Immature natural killer cell (primary cell): ENCODE results near the gene ARHGAP31. TPM values are rescaled to one million over a fixed set of nuclear protein-coding genes. Genes with fewer than 3 reads are reported as not detected.
A peak's percentile ranks its signal among the peaks of the same experiment; 100 is the strongest.
"Not testable (repeated sequence)": the region's sequence is repeated elsewhere in the genome, so short reads cannot be mapped to it uniquely, and the experiment has no call there.

ENCODE experiments used
- DNase-seq, 3 donors: peaks; one replicate each; pipeline ENCODE4 v3.0.0; 2022; ENCODE audit warnings: mixed read lengths in 1 of 3
- H3K27ac Mint-ChIP-seq, 6 donors: one replicate each; pipeline ENCODE4 v1.8.0; 2020; ENCODE audit warnings: mixed read lengths in 6 of 6, mild to moderate bottlenecking in 5 of 6, inconsistent platforms in 4 of 6, moderate library complexity in 3 of 6
- H3K27me3 Mint-ChIP-seq, 3 donors: one replicate each; pipeline ENCODE4 v1.8.0; 2020 to 2021; ENCODE audit warnings: low read depth in 3 of 3, mild to moderate bottlenecking in 3 of 3, mixed read lengths in 3 of 3, moderate library complexity in 3 of 3, inconsistent platforms in 1 of 3
- H3K36me3 Mint-ChIP-seq, 3 donors: one replicate each; pipeline ENCODE4 v1.8.0; 2020; ENCODE audit warnings: mixed read lengths in 3 of 3, inconsistent platforms in 2 of 3, mild to moderate bottlenecking in 2 of 3
- H3K4me1 Mint-ChIP-seq, 2 donors: one replicate each; pipeline ENCODE4 v1.8.0; 2020; ENCODE audit warnings: inconsistent platforms in 2 of 2, mild to moderate bottlenecking in 2 of 2, mixed read lengths in 2 of 2, moderate library complexity in 1 of 2
- H3K4me3 Mint-ChIP-seq, 5 donors: one replicate each; pipeline ENCODE4 v1.8.0; 2020; ENCODE audit warnings: mild to moderate bottlenecking in 5 of 5, mixed read lengths in 5 of 5, inconsistent platforms in 3 of 5, moderate library complexity in 3 of 5
- H3K9me3 Mint-ChIP-seq, 6 donors: one replicate each; pipeline ENCODE4 v1.8.0; 2020; ENCODE audit warnings: mild to moderate bottlenecking in 6 of 6, mixed read lengths in 6 of 6, inconsistent platforms in 4 of 6, moderate library complexity in 3 of 6
- polyA plus RNA-seq, 3 donors: library from polyadenylated mRNA; unstranded; fragments of 300-500 nt; fragmentation: Illumina TruSeq; gene quantifications; one replicate each; pipeline ENCODE4 v1.2.3, GENCODE V29; 2021

Gene ARHGAP31
- 1 to 10 TPM; 1.1 to 4.9 (median 2.8) TPM for polyA plus RNA-seq

DNA sequence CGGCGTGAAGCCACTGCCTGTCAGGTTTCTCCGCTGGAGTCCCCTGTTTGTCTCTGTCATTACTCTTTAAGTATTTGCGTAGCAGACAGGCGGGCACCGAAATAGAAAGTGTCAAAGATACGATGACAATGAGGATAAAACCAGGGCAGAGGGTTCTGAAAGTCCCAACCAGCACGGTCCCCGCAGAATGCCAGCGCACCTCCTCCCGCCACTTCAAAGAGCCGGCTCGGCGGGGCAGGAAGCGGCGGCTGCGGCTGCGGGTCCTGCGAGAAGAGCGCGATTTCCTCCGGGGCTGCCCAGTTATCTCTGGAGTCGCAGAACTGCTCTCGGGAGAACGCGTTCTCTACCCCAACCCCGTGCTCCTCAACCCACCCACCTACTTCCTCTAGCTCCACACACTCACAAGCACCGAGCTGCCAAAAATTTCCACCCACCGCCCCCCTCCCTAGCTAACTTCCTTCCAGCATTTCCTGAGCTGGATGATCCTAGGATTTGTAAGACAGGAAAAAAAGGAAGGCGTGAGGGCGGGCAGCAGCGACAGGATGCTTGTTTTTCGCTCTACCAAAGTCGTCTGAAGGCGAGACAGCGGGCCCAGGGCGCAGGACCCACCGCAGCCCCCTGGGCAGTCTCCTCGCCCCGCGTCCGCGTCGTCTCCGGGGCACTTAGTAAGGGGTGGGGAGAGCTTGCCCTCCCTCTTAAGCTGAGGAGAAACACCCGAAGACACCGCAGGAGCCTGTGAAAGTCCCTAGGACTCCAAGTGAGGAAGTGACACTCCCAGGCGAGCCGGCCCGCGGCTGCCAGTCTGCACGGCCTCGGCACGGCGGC lies at the start of gene ARHGAP31:
Gene ARHGAP31, plus strand, starts transcription at position 513 of the 825 bp plus-strand sequence. CDS start 522 bp downstream, outside the sequence.
- peak; percentile 94 to 97 (median 94) for DNase-seq
- H3K4me1 Mint-ChIP-seq = peaks cover 72 to 80% of the 10 kb centered on the region in 2 donors
- H3K36me3 Mint-ChIP-seq = no peaks in the 10 kb centered on the region
- peak within 1 kb of the TSS; percentile 88 to 94 (median 89) for H3K4me3 Mint-ChIP-seq
- H3K27ac Mint-ChIP-seq = peak within 1 kb of the TSS; percentile 94 to 98 (median 96)
- peaks cover 22 to 25% (median 25%) of the 10 kb centered on the region in 3 donors for H3K27me3 Mint-ChIP-seq
- no peaks in the 10 kb centered on the region for H3K9me3 Mint-ChIP-seq

DNA sequence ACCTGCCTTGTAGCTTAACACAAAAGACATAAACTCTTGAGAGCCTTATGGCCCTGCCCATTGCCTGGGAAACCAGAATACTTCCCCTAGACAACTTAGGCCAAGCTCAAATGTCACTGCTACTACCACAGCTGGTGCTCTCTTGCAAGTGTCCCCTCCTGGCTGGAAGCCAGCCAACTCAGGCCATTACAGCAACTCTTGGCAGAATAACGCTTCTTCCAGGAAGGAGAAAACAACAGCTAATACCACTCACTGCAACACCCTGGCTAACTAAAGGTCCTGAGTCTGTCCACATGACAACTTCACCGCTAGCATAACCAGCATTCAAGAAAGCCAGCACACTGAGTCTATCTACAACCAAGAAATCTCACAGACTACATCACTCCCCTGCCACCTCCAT lies 48.4 kb upstream of the ARHGAP31 start:
- H3K4me1 Mint-ChIP-seq = peaks cover 7 to 10% of the 10 kb centered on the region in 2 donors
- peaks cover 4 to 8% (median 5%) of the 10 kb centered on the region in 3 donors for H3K36me3 Mint-ChIP-seq
- no peak overlapping the region for H3K27ac Mint-ChIP-seq
- H3K9me3 Mint-ChIP-seq = peaks cover 6 to 11% (median 9%) of the 10 kb centered on the region in 6 donors
- peaks cover 0 to 2% (median 0%) of the 10 kb centered on the region in 3 donors for H3K27me3 Mint-ChIP-seq
- no peak overlapping the region for H3K4me3 Mint-ChIP-seq
- DNase-seq = no peak

DNA sequence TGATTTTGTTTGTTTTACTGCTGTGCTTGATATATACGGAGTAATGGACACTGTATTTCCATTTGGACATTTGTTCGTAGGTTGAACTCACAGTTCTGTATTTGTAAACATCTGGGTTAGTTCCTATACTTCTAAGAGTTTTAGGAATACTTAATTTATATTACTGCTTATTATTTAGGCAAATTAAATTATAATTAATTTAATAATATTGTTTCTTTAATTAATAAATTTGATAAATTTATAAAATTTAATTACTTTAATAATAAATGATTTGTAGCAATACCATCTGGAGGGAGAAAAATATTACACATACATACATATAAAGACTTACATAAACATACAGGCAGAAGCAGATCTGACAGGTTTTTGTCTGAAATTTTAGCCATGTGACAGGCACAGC lies 39.0 kb upstream of the ARHGAP31 start:
- Mint-ChIP-seq H3K36me3 (no peaks in the 10 kb centered on the region), H3K27ac (no peak overlapping the region), H3K4me3 (no peak overlapping the region), H3K9me3 (no peaks in the 10 kb centered on the region), H3K4me1 (no peaks in the 10 kb centered on the region), H3K27me3 (peaks cover 0 to 3% (median 2%) of the 10 kb centered on the region in 3 donors)
- DNase-seq = no peak

- Mint-ChIP-seq H3K4me1 (no peaks in the 10 kb centered on the region), H3K4me3 (no peak overlapping the region), H3K27me3 (peaks cover 2 to 5% (median 3%) of the 10 kb centered on the region in 3 donors), H3K36me3 (no peaks in the 10 kb centered on the region), H3K9me3 (no peaks in the 10 kb centered on the region), H3K27ac (no peak overlapping the region)
- DNase-seq = no peak
Measured at GRCh38 chr3:119257111-119257510, 37.1 kb upstream of the ARHGAP31 start.

GRCh38 chr3:119257654-119258410 lies 36.4 kb upstream of the ARHGAP31 start:
- Mint-ChIP-seq H3K4me3 (no peak overlapping the region), H3K36me3 (no peaks in the 10 kb centered on the region), H3K27ac (no peak overlapping the region), H3K9me3 (no peaks in the 10 kb centered on the region), H3K27me3 (peaks cover 2 to 7% (median 3%) of the 10 kb centered on the region in 3 donors), H3K4me1 (no peaks in the 10 kb centered on the region)
- no peak for DNase-seq

- H3K4me1 Mint-ChIP-seq = no peaks in the 10 kb centered on the region
- no peaks in the 10 kb centered on the region for H3K36me3 Mint-ChIP-seq
- DNase-seq = no peak
- H3K9me3 Mint-ChIP-seq = no peaks in the 10 kb centered on the region
- H3K27ac Mint-ChIP-seq = no peak overlapping the region
- no peak overlapping the region for H3K4me3 Mint-ChIP-seq
- peaks cover 2 to 7% (median 7%) of the 10 kb centered on the region in 3 donors for H3K27me3 Mint-ChIP-seq
Measured at GRCh38 chr3:119258915-119259314, 35.3 kb upstream of the ARHGAP31 start.

GRCh38 chr3:119259821-119260220 lies 34.4 kb upstream of the ARHGAP31 start:
- no peaks in the 10 kb centered on the region for H3K9me3 Mint-ChIP-seq
- H3K27ac Mint-ChIP-seq = no peak overlapping the region
- no peaks in the 10 kb centered on the region for H3K4me1 Mint-ChIP-seq
- DNase-seq = no peak
- peaks cover 2 to 7% (median 6%) of the 10 kb centered on the region in 3 donors for H3K27me3 Mint-ChIP-seq
- no peak overlapping the region for H3K4me3 Mint-ChIP-seq
- H3K36me3 Mint-ChIP-seq = no peaks in the 10 kb centered on the region

DNA sequence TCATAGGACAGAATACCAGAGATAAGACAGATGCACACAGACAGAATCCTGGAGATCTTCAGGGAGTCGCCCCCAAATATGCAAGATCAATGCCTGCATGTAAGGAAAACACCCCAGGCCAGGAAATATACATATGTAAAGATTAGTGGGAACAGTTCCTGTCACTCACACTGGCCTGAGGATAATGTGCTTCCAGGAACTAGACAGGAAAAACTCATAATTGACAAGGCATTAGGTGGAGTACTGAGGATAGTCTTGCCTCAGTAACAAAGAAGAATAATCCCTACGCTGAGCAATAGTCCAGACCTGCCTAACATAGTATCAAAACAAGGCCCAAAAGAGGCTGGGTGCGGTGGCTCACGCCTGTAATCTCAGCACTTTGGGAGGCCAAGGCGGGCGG lies 33.1 kb upstream of the ARHGAP31 start:
- Mint-ChIP-seq H3K36me3 (no peaks in the 10 kb centered on the region), H3K4me3 (no peak overlapping the region), H3K4me1 (no peaks in the 10 kb centered on the region), H3K9me3 (no peaks in the 10 kb centered on the region), H3K27ac (no peak overlapping the region), H3K27me3 (peaks cover 2 to 6% (median 4%) of the 10 kb centered on the region in 3 donors)
- DNase-seq = no peak

DNA sequence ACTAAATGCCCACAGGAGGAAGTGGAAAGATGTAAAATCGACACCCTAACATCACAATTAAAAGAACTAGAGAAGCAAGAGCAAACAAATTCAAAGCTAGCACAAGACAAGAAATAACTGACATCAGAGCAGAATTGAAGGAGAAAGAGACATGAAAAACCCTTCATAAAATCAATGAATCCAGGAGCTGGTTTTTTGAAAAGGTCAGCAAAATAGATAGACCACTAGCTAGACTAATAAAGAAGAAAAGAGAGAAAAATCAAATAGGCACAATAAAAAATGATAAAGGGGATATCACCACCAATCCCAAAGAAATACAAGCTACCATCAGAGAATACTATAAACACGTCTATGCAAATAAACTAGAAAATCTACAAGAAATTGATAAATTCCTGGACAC lies 24.0 kb upstream of the ARHGAP31 start:
- H3K27ac Mint-ChIP-seq, H3K36me3 Mint-ChIP-seq, DNase-seq, H3K4me1 Mint-ChIP-seq, H3K4me3 Mint-ChIP-seq, H3K9me3 Mint-ChIP-seq: not testable (repeated sequence)
- H3K27me3 Mint-ChIP-seq = peaks cover 0 to 17% (median 6%) of the 10 kb centered on the region in 3 donors

DNA sequence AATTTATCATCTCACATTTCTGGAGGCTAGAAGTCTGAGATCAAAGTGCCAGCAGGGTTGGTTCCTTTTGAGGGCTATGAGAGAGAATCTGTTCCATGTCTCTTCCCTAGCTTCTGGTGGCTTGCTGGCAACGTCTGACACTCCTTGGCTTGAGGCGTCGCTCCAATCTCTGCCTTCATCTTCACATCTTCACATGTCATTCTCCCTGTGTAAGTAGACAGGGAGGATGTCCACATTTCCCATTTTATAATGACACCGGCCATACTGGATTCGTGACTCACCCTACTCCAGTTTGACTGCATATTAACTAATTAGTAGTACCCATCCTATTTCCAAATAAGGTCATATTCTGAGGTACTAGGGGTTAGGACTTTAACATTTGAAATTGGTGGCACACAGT lies 17.5 kb upstream of the ARHGAP31 start:
- Mint-ChIP-seq H3K4me1 (peaks cover 0 to 2% of the 10 kb centered on the region in 2 donors), H3K4me3 (no peak overlapping the region), H3K27ac (no peak overlapping the region), H3K27me3 (peaks cover 0 to 4% (median 3%) of the 10 kb centered on the region in 3 donors), H3K9me3 (peaks cover 0 to 2% (median under 1%) of the 10 kb centered on the region in 6 donors), H3K36me3 (peaks cover 3% of the 10 kb centered on the region in 3 donors)
- DNase-seq = no peak

- DNase-seq = no peak
- peak overlapping the region in 1 of 6 donors; percentile 27 for H3K27ac Mint-ChIP-seq
- no peak overlapping the region for H3K4me3 Mint-ChIP-seq
- peaks cover 0 to 11% (median 6%) of the 10 kb centered on the region in 6 donors for H3K9me3 Mint-ChIP-seq
- H3K36me3 Mint-ChIP-seq = peaks cover 5 to 15% (median 8%) of the 10 kb centered on the region in 3 donors
- peaks cover 0 to 2% of the 10 kb centered on the region in 2 donors for H3K4me1 Mint-ChIP-seq
- H3K27me3 Mint-ChIP-seq = peaks cover 2 to 5% (median 4%) of the 10 kb centered on the region in 3 donors
Measured at GRCh38 chr3:119279101-119279554, 15.1 kb upstream of the ARHGAP31 start.

GRCh38 chr3:119279584-119280243 lies 14.5 kb upstream of the ARHGAP31 start:
- Mint-ChIP-seq H3K9me3 (peaks cover 0 to 11% (median 6%) of the 10 kb centered on the region in 6 donors), H3K4me3 (no peak overlapping the region), H3K4me1 (peaks cover 0 to 2% of the 10 kb centered on the region in 2 donors), H3K27me3 (peaks cover 2 to 3% (median 2%) of the 10 kb centered on the region in 3 donors), H3K27ac (peak overlapping the region in 1 of 6 donors; percentile 27), H3K36me3 (peaks cover 5 to 15% (median 8%) of the 10 kb centered on the region in 3 donors)
- no peak for DNase-seq

DNA sequence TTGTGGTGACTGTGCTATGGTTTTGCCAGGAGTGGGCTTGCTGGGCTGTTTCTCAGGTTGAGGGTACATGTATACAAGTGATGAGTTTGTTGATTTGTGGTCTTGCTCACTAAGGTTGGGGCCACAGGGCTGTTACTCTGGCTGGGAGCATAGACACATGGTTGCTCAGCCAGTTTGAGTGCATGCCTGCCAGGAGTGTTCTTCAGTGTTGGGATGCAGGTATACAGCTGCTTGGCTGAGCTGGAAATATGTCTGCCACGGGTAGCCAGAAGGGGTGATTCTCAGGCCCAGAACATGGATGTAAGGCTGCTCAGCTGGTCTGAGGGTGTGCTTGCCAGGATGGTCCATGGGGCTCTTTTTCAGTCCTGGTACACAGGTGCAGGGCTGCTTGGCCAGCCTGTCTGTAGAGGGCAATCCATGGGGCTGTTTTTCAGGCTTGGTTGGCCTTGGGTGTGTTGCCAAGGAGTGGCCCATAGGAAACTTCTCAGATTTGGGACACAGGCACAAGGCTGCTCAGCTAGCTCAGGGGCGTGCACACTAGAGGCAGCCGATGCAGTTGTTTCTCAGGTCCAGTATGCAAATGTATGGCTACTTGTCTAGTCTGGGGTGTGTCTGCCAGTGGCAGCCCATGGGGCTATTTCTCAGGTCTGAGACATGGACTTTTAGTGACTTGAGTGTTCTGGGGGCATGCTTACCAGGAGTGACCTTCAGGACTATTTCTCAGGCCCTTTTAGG lies 5.3 kb upstream of the ARHGAP31 start:
- Mint-ChIP-seq H3K36me3 (peaks cover 5 to 19% (median 8%) of the 10 kb centered on the region in 3 donors), H3K9me3 (peaks cover 4 to 29% (median 19%) of the 10 kb centered on the region in 6 donors), H3K4me3 (no peak overlapping the region), H3K4me1 (peaks cover 30 to 40% of the 10 kb centered on the region in 2 donors), H3K27ac (peak overlapping the region in 1 of 6 donors; percentile 13), H3K27me3 (peaks cover 11 to 14% (median 12%) of the 10 kb centered on the region in 3 donors)
- DNase-seq = no peak
